ENCODE results near the gene SLC10A7.

The SLC10A7 gene

DNA sequence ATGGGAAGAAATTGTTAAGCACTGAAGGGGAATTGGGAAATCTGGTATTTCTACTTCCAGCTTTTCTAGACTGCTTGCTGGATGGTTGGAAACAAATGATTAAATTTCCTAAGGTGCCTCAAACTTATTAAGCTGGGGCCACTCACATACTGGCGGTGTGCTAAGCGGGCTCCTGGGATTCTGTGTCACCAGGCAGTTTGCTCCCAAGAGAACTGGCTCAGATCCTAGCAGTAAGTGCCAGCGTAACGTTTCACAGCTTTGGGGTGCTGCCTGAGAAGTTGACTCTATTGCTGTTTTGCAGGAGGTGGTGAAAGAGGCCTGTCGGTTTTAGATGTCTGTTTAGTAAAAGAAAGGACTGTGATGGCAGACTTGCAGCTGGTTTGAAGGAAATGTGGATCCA is 314.3 kb downstream of the SLC10A7 start:
- no peak for DNase-seq (ENCODE audit: low spot score)
